GM19468 (cell line): ENCODE results near the gene ITM2C.

Experiments used
- ATAC-seq: cut with Tn5 transposase; IDR thresholded peaks from one replicate; pipeline ENCODE4 v1.9.1; 2021; ENCODE audit warnings: mild to moderate bottlenecking, moderate library complexity, moderate number of reproducible peaks; ENCODE audit not compliant: unreplicated experiment; ENCODE audit errors: extremely low read depth

The ITM2C gene

DNA sequence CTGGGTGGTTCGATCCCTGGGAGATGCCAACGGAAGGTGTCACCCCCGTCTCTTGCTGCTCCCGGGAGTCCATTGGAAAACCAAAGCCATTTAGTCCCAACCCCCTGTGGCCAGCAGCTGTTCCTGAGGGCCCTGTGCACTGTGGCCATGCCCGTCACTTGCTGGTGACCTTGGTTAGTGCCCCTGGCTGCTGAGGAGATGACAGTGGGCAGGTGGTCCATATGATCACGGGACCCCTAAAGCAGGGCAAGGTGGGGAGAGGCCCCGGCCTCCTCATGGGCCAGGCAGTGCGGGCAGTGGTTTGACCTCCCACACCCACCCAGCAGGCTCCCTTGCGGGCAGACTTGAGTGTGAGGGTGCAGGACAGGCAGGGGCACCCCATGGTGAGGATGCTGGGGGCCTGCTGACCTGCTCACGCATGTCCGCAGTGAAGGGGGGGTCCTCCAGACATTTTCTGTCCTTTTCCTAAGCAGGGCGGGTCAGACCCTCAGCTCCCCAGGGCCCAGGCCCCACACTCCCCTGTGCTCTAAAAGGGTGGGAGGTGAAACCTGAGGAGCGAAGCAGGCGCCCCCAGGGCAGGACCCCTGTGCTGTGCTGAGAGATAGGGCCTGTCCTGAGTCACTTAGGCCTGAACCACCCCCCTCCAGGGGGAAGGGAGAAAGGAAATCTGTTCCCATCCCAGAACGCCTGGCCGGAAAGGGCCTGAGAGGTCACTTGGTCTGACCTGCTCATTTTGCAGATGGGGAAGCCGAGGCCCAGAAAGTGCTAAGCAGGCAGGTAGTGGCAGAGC is 6.8 kb downstream of the ITM2C start:
- ATAC-seq, result no peak

DNA sequence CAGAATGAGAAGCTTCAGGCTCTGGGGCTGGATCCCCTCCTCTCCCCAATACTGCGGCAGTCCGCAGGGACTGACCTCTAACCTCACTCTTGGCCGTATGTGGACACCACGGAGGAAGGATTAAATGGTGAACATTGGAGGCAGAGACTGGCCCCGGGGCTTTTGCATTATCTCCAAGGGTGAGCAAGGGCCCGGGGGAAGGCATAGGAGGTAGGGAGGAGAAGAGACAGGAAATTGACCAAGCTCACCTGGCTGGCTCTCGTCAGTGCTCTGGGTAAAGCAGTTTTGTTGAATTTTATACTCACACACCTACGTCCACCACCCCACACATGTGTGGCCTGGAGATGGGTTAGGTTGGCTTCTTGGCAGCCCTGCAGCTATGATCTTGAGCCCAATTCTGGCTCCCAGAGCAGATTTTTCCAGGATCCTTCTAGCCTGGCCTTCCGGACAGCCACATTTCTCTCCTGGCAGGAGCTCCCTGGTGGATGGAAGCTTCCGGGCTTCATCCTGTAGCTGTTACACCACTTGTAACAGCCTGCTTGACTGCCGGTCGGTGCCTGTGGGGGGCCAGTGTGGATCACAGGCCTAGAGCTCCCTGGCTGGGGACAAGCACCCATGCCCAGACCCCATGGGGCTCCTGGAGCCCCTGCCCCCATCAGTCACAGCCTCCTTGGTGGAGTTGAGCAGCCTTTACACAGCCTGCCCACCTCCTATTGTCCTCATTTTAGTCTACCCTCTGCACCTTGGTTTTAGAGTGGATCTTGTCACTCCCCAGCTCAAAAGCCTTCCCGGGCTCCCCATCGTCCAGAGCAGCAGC is 7.6 kb downstream of the ITM2C start:
- no peak for ATAC-seq

DNA sequence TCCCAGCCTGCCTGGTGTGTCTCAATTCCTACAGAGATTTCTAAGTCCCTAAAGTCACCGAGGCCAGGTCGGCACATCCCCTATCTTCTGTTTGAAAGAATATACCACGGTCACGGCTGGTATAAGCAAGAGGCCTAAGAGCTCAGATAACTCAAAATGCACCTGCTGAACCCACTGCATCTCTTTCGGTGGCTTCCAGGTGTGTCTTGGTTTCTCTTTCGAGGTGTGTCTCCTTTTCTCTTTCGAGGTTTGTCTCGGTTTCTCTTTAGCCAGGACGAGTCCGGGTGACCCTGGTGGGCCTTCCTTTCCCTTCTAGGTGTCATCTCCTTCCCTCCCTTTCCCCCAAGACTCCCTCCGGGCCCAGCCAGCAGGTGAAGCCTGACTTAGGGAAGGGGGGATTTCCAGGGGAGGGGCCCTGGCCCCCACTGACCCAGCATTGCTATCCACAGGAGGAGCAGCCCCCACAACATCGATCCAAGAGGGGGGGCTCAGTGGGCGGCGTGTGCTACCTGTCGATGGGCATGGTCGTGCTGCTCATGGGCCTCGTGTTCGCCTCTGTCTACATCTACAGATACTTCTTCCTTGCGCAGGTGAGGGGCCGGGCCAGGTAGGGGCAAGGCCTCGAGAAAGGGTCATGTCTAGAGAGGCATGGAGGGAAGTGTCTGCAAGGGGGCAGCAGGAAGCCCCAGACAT is 8.4 kb downstream of the ITM2C start:
- peak; percentile 34 for ATAC-seq

DNA sequence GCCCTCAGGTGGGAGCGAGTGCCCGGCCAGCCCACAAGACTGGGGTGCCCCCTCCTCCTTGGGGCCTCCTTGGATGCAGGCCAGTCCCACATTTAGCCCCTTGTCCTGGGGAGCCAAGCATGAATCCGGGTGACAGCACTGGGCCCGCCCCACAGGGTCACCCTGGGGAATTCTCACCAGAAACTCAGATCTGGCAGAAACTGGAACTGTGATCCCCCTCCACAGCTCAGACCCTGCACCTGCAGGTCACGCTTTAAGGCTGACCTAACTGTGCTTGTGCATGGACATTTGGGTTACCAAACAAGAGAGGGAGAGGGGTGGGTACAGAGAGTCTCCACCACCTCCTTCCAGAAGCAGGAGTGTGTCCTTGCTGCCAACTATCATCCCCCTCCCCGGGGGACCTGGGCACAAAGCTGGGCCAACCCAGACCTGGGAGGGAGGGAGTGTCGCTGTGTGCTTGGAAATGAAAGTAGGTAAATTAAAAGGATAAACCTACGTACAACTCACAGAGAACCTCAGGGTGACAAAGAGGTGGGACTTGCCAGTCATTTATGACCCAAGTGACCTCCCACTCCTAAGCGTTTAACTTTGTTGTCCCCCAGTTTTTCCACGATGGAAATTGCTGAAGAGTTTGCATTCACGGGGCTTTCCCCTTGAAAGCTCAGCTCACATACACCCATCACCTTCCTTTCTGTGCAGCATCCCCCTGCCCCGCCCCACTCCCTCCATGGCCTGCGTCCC is 9.1 kb downstream of the ITM2C start:
- peak; percentile 53 for ATAC-seq

DNA sequence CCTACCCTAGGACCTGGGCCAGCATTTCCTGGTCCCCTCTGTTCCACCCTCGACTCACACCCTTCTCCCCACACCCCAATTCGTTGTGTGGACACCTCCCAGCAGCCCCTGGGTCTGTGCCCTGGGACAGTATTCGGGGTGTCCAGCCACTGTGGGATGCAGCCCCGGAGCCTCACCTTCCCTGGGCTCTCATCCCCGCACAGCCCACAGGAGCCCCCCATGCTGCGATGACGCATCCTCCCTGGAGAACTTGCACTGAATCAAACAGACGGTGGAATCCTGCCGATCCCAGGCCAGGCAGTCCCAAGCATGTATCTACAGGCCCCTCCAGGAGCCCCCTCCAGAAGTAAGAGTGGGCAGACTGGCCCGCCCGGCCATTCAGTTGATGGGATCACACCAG is 9.7 kb downstream of the ITM2C start:
- ATAC-seq, result no peak

DNA sequence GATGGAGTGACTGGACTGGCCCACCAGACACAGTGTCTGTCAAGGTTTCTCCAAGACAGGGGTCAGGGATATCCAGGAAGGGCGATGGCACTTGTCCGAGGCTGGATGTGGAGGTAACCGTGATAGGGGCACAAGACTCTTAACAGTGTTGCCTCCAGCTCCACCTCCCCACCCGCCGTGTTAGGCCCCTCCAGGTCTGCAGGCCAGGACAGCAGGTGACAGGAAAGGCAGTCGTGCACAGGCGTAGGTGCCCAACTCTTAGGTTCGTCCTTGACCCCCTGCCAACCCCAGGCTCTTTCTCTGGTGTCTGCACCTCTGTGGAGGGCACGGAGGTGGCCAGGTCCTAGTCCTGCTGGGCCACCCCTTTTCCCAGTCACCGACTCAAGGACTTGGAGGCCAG is 10.1 kb downstream of the ITM2C start:
- ATAC-seq, result no peak

DNA sequence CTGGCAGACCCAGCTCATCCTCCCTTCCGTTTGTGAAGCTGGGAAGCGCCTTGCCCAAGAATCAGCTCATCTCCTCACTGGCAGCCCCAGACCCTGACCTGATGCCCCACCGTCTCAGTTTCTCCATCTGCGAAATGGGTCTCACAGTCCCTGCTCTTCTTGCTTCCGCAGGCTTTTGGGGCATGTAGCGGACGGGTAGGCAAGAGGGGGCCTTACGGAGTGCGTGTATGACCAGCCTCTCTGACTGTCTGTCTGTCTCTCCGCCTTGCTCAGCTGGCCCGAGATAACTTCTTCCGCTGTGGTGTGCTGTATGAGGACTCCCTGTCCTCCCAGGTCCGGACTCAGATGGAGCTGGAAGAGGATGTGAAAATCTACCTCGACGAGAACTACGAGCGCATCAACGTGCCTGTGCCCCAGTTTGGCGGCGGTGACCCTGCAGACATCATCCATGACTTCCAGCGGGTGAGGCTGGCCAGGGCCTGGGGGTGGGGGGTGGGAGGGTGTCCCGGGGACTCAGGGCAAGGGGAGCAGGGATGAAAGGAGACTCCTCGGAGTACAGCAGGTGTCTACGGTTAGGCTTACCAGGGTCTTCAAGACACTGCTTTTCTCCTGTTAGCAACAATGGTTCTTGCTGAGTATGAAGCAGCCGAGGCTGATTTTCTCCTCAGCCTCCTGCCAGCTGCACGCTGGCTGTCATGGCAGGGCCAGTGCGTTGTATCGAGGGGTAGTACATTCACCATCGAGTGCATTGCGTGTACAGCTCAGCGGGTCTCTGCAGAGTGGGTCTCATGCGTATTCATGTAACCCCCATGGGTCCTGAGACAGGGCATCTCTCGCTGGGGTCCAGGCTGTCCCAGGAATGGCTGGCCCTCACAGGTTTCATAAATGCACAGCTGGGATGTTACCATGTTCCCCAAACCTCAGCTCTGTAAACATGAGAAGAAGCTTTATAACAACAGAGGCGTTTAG is 10.9 kb downstream of the ITM2C start:
- ATAC-seq, result no peak

DNA sequence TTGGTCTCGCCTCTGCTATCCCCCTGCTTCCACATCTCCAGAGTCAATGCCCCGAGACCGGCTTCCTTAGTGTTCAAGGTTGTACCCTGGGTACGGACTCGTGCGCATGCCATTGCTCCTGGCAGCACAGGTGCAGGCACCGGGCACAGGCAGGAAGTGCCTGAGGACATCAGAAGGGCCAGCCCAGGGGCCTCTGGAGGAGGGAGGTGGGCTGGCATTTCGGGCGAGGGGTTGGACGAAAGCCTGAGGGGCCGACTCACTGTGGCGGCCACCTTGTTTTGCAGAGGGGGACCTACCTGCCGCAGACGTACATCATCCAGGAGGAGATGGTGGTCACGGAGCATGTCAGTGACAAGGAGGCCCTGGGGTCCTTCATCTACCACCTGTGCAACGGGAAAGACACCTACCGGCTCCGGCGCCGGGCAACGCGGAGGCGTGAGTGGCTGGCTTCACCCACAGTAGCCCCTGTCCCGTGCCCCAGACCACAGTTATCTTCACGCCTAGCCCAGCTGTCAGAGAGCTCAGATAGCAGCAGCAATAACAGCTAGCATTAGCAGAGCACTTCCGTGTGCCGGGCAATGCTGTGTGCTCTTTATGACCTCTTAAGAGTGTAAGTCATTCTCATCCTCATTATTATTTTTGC is 12.5 kb downstream of the ITM2C start:
- ATAC-seq, result no peak

DNA sequence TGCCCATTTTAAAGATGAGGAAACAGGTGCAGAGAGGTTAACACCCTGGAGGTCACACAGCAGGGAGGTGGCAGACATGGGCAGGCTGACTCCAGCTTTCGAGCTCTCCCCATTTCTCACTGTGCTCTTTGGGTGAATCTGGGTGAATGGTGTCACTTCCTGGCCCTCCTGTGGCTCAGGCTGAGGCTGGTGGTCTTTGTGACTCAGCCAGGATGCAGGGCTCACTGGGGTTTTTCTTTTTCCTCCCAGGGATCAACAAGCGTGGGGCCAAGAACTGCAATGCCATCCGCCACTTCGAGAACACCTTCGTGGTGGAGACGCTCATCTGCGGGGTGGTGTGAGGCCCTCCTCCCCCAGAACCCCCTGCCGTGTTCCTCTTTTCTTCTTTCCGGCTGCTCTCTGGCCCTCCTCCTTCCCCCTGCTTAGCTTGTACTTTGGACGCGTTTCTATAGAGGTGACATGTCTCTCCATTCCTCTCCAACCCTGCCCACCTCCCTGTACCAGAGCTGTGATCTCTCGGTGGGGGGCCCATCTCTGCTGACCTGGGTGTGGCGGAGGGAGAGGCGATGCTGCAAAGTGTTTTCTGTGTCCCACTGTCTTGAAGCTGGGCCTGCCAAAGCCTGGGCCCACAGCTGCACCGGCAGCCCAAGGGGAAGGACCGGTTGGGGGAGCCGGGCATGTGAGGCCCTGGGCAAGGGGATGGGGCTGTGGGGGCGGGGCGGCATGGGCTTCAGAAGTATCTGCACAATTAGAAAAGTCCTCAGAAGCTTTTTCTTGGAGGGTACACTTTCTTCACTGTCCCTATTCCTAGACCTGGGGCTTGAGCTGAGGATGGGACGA is 13.2 kb downstream of the ITM2C start:
- no peak for ATAC-seq

DNA sequence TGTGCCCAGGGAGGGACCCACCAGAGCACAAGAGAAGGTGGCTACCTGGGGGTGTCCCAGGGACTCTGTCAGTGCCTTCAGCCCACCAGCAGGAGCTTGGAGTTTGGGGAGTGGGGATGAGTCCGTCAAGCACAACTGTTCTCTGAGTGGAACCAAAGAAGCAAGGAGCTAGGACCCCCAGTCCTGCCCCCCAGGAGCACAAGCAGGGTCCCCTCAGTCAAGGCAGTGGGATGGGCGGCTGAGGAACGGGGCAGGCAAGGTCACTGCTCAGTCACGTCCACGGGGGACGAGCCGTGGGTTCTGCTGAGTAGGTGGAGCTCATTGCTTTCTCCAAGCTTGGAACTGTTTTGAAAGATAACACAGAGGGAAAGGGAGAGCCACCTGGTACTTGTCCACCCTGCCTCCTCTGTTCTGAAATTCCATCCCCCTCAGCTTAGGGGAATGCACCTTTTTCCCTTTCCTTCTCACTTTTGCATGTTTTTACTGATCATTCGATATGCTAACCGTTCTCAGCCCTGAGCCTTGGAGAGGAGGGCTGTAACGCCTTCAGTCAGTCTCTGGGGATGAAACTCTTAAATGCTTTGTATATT is 14.0 kb downstream of the ITM2C start:
- ATAC-seq, result no peak

DNA sequence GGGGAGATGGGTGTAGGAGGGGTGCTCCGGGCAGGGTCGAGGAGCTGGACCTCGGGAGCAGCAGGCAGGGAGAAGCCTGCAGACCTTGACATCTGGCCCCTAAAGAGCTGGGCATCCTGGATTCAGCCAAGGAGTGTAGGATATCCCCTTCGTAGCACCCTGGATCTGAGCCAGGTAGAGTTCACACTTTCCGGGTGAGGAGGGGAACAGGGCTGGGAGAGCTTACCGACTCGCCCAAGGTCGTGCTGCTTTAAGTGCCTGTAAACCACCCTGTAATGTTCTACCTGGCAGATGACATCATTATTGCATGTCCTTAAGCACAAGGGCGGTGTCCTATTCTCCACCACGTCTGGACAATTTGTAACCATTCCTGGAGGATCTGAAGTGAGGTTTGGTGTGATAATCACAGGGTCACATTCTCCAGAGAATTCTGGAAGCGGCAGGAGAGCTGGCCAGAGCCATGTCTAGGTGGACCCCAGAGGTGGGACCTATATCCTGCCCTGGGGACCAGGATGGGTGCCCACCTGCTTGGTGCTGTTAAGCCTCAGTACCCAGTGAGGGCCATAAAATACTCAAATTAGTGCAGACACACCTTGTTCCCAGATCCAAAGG is 14.6 kb downstream of the ITM2C start:
- no peak for ATAC-seq

DNA sequence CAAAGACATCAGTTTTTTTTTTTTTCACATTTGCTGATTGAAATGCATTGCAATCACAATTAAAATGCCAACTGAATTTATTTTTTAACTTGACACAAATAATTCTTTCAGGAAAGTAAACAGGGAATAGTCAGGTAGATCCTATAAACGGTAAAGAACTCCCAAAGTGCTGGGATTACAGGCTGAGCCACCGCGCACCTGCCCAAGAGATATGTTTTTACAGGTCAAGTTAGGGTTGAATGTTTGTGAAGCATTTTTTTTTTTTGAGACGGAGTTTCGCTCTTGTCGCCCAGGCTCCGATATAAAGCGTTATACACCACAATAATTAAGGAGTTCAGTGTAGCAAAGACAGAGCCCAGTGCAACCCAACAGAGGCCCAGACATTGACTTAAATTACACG is 15.1 kb downstream of the ITM2C start:
- no peak for ATAC-seq

DNA sequence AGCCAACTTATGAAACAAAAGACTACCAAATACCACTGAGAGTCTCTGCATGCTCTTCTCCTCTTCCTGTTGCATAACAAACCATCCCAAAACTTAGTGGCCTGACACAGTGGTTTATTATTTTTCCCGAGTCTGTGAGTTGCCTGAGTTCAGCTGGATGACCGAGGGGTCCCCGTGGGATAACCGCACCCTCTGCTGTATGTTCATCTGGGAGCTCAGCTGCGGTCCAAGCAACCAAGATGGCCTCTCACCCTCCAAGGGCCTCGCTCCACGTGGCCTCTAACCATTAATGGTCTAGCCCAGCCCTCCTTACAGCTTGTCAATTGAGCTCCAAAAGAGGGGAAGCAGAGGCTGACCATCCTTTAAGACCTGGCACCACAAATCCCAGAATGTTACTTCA is 17.1 kb downstream of the ITM2C start:
- ATAC-seq, result no peak

DNA sequence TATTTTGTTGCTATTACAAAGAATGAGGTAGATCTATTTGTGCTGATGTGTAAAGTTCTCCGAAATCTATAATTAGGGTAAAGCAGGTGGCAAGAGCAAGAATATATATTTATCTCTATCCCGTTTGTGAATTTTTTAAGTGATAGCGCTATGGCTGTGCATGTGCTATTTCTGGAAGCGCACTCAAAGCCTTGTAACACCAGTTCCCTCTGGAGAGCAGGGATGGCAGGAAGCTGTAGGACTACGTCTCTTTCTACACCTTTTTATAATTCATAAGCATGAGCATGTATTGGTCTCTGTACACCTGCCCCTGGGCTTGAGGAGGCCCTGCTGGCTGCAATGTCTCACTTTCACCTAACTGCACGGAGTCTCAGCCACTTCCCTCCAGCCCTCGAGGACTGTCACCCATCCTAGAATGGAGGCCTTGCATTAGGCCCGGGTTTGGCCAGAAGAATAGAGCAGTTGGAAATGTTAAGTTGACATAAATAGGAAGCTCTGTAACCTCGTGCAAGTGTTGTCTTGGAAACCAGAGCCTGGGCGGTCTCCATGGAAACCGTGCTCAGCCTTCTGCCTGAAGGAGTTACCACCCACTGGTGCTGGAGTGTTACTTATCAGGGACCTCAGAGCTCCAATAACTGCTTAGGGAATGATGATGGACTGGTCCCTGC is 20.9 kb downstream of the ITM2C start:
- ATAC-seq, result no peak

DNA sequence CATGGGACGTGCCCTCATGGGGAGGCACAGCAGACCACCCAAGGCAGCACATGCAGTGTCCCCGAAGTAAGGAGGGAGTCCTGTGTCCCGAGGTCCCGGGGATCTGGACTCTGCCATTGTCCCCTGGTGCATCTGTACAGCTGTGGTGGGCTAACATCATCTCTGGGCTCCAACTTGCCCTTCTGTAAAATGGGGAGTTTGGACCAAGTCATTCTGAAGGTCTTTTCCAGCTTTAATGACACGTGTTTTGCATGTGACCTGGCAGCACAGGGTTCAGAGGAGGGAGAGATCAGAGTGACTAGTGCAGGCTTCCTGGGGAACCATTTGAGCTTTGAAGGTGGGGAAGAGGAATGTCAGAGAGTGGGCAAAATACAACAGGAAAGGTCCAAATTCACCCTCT is 21.5 kb downstream of the ITM2C start:
- no peak for ATAC-seq

DNA sequence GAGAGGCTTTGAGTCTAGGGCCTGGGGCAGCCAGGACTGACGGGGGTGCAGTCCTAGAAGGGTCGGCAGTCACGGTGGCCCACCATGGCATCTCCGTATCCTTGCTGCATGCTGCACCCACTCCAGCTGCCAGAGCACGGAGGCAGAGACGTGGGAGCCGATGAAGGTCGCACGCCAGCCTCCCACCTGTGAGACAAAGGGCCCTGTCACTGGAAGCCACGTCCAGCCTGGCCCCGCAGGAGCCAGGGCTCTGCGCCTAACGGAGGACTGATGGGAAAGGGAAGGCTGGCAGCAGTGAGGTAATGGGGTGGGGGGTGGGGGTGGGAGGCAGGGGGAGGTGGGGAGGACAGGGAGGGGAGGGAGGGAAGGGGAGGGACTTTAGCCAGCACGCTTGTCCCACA is 21.9 kb downstream of the ITM2C start:
- ATAC-seq, result no peak

DNA sequence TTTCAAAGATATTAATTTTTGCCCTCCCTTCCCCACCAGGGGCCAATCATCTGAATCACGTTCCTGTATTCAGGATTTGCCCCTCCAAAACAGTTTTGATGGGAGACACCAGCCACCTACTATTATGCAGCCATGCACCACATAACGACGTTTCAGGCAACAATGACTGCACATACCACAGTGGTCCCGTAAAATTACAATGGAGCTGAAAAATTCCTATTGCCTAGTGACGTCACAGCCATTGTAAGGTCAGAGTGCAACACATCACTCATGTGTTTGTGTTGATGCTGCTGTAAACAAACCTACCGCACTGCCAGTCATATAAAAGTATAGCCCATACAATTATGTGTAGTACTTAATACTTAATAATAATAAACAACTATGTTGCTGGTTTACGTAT is 22.6 kb downstream of the ITM2C start:
- ATAC-seq, result no peak
